GM03348 (cell line): Measurements from ENCODE around the gene ADK.
"Not testable (repeated sequence)": the region's sequence is repeated elsewhere in the genome, so short reads cannot be mapped to it uniquely, and the experiment has no call there.

ENCODE experiments used
- DNase-seq: peaks from one replicate; pipeline ENCODE4 v3.0.0; 2012; ENCODE audit warnings: low spot score

ADK gene

DNA sequence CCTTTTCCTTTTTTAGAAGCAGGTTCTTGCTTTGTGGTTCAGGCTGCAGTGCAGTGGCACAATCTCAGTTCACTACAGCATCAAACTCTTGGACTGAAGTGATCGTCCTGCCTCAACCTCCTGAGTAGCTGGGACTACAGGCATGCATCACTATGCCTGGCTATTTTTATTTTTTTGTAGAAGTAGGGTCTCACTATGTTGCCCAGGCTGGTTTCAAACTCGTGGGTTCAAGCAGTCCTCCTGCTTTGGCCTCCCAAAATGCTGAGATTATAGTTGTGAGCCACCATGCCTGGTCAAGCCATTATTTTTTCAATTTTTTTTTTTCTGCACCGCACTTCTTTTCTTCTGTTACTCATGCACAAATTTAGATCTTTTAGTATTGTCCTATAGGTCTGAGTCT, 154.7 kb downstream of the ADK start:
- no peak for DNase-seq

DNA sequence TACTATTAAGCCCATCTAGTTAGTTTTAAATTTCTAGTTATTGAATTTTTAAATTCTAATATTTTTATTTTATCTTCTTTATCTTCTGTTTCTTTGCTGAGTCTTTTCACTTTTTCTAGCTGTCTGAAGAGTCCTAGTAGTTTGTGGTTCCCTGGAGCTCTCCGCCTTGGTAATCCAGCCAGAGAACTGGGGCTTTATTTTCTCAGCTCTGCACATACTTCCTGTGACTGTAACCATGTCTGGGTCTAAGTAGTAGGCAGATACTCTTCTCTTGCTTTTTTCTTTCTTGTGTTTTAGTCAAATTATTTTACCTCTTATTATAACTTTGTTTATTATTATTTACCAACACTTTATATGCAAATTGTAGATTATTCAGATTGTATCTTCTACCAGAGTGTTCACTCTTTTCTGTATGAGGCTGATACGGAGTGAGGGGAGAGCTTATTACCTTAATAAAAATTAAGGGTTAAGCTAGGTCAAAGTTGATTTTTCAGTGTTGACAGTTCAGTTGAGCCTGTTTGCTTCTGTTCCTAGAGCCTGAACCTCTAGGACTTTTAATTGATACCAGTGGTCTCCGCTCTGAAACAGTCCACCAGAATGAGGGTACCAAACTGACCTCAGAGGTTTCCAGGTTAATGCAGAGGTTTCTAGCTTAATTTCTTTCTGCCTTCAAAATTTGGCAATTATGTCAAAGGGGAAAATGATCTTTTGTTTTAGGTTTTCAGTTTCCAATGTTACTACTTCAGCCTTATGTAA, 155.4 kb downstream of the ADK start:
- DNase-seq = no peak

DNA sequence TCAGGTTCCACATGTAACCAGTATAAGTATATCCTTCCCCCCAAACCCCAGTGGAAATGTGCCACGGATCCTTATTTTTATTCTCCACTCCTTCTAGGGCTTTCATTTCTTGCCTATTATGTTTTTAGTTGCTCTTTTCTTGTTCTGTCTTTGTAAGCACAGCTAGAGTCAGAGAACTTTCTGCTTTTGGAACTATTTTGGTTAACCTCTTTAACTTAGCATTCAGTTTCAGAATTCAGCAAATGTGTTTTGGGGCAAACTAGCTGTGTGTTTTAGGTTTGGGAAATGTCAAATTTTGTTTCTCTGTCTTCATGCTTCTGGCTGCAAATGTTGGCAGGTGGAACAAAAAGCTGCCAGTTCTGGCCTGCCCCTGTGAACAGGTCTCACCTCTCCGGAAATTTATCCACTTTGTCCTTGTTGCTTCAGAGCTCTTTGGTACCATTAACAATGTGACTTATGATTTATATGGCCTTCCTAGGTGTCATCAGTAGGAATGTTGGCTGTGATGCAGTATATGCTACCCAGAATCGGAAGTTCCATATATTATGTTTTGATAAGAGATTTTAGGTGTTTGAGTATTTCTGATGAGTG, 156.1 kb downstream of the ADK start:
- no peak for DNase-seq

DNA sequence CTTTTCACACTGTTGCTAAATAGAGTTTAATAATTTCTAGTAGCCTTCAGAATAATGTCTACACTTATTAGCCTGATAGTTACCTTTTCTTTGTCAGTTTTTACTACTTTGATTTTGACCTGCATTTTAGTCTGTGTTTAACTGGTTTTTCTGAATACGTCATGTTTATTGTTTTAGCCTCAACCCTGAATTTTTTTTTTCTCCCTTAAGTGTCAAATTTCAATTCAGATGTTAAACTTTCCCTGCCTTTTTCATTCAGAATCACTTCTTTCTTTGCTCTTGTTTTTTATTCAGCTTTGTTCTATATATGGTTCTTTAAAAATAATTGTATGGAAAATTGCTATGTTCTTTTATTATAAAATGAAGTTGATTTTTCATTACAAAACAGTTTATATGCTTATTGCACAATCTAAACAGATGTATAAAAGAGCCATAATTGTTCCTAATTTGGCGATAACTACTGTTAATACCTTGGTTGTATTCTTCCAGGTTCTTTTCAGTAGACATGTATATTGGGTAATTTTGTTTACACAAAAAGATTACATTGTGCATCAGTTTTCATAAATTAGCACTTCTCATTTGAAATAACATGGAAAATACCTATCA, 159.7 kb downstream of the ADK start:
- no peak for DNase-seq

DNA sequence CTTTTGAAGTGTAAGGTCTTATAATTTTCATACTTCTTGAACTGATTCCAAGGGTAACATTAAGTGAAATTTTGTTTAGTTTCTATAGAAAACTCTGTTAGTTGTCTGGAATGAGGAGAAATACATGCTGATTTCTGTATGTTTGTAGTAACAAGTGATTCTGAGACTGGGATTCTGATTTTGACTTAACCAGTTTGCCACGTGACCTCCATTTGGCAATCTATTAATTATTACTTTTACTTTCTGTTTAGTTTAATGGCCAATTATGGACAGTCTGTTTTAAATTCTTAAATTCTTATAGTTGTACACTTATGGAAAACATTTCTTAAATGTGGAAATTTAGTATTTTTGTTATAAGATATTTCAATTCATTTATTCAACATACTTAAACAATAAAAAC, 163.1 kb downstream of the ADK start:
- DNase-seq = peak; percentile 17

DNA sequence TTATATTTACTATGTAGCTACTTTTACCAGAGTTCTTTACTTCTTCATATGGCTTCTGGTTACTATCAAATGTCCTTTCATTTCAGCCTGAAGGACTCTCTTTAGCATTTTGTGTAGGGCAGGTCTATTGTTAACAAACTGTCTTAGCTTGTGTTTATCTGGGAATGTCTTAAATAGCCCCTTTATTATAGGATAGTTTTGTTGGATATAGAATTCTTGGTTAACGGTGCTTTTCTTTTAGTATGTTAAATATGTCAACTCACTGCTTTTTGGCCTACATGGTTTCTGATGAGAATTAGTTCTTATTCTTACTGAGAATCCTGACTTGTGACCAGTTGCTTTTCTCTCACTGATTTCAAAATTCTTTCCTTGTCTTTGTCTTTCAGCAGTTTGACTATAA, 169.0 kb downstream of the ADK start:
- DNase-seq = no peak

DNA sequence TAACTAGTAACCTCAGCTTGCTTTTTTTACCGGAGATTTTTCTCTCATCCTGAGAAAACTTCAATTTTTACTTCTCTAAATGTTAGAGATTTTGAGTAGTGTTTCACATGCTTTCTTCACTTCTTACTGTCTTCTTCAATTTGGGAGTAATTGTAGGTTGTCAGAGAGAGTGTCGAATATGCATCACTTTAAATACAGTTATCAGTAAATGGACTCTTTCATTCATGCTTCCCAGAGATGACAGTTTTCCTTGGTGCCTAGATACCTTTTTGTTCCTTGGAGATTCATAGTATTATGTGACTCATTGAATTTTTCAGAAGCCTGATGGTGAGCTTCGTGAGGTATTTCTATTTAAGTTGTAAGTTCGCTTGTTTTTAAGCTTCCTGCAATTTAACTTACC, 169.7 kb downstream of the ADK start:
- DNase-seq = no peak

DNA sequence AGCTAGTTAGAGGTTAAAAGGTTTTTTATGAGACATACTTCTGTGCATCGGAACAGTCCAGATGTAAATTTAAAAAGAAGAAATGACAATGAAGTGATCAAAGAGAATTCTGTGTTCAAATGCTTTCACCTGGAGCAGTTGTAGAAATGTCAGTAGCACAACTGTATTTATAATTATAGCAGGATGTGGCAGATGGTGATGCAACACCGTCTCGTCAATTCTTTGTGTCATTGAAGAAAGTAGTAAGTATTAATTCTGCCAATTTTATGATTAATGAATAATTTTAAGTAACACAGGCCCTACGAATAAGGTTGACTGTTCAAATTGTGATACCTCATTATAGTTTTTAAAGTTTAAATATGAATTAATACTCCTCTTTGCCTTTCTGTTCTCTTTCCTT, 171.1 kb downstream of the ADK start:
- no peak for DNase-seq

DNA sequence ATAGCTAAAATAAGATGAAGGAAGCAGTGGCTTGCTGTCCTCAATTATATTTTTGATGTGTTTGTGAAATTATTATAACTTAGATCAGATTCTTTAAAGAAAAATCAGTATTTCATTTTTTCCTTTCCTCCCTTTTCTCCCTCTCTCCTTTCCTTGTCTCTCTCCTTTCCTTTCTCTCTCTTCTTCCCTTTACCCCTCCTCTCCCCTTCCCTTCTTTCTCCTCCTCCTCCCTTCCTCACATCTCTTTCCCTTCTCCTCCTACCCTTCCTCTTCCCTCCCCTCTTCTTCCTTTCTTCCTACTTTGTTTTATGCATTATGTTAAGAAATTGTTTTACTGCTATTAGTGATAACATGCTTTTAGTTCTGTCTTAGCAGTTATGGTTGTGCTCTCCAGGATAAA, 171.5 kb downstream of the ADK start:
- no peak for DNase-seq

DNA sequence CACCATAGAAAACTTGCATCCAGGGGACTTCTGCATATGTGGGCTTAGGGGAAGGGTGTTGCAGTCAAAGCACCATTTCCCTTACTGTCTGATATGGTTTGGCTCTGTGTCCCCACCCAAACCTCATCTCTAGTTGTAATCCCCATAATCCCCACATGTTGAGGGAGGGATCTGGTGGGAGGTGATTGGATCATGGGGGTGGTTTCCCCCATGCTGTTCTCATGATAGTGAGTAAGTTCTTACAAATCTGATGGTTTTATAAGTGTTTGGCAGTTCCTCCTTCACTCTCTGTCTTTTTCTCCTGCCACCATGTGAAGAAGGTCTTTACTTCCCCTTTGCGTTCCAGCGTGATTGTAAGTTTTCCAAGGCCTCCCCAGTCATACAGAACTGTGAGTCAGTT, 177.4 kb downstream of the ADK start:
- DNase-seq = no peak

DNA sequence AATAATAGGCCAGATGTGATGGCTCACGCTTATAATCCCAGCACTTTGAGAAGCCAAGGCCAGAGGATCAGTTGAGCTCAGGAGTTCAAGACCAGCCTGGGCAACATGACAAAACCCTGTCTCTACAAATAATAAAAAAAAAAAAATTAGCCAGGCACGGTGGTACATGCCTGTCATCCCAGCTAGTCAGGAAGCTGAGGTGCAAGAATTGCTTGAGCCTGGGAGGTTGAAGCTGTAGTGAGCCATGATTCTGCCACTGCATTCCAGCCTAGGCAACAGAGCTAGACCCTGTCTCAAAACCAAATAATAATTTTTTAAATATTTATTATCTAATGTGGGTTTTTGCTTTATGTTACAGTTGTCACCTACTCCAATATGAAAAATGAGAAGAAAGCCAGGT, 178.9 kb downstream of the ADK start:
- DNase-seq = no peak

DNA sequence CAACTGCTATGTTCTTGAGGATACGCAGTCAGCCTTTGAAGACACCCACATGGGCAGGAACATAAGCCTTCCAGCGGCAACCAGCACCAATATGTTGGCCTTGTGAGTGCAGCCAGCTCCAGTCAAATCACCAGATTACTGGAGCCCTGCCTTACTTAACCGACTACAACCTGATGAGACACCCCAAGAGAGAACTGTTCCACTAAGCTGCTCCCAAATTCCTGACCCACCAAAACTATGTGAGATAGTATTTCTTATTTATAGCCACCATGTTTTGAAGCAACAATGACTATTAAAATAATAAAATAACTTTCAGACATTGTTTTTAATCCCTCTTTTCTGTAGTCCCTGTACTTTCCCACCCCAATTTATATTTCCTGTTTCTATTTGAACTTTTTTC, 179.6 kb downstream of the ADK start:
- no peak for DNase-seq

DNA sequence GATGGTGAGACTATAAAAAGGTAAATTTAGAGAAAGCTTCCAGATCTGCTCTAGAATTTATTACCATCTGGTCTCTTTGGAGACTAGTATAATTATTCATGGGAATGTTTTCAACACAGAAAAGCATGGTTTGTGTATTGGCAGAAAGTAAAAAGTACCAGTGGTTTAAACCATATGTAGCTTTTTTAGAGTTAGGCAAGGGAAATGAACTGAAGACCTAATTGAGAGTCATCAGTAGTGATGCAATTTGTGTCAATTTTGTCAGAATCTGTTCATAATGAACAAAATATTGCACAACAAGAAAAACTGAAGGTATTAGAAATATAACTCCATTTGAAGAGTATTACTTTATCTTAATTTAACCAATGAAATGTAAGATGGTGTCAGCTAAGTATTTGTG, 181.4 kb downstream of the ADK start:
- peak; percentile 48 for DNase-seq

DNA sequence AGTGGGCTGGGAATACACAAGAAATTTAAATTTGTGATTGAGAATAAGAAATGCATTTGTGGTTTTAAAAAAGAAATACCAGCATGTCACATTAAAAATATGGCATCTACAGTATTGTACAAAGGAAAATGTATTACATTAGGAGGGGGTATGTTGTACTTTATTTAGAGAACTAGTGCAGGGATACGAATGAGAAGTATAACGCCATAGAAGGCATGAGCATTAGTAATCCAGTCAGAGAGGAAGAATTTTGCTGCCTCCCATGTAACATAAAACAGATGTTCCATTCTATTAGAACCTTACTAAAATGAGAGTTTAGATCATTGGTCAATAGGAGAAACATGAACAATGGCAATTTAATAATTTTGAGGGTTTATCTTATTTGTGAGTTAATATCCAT, 182.2 kb downstream of the ADK start:
- DNase-seq = peak; percentile 69

DNA sequence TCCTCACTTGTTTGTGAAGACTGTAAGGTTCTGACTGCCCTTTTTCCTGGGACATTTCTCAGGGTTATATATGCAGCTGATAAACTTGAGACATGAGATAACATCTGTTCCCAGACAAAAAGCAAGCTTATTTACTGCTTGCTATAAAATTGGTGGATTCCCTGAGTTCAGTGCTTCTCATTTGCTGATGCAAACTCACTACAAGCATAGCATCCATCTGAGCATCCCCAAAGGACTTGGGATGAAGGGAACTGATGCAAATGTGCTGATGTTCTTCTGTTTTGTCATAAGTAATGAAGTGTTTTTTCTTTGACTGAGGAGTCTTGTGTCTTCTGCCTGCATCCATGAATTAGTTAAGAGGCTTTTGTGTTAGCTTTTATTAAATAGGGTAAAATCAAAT, 183.2 kb downstream of the ADK start:
- DNase-seq = no peak

DNA sequence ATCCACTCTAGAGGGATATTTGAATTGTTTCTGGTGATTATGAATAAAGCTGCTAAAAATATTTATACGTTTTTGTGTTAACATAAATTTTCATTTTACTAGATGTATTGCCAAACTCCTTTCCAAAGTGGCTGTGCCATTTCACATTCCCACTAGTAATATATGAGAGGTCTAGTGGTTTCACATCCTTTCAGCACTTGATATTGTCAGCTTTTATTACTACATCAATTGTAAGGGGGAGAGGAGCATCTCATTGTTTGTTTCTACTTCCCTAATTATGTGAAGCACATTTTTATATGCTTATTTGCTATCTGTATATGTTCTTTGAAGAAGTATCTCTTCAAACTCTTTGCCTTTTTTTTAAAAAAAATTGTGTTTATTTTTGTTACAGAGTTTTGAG, 184.5 kb downstream of the ADK start:
- no peak for DNase-seq

DNA sequence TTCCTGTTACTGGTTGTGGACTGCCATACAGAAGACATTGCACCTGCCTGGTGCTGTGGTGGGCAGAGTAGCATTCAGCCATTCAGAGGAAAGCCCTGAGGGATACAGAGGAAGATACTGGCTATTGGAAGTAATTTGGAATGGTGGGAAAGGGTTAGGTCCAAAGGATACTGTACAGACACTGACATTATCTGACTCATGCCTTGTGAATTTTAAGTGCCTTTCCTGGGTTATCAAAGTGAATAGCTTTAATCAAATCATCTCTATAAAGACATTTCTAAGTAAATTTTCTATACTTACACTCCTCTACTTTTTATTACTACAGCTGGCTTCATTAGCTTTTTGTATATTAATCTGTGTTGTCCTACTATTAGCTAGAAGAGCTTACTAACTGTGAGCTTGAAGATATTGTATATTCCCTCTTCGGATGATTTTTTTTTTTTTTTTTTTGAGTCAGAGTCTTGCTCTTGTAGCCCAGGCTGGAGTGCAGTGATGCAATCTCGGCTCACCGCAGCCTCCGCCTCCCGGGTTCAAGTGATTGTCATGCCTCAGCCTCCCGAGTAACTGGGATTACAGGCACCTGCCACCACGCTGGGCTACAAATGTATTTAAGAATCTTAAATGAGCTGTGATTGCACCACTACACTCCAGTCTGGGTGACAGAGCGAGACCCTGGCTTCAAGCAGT, 186.5 kb downstream of the ADK start:
- DNase-seq = no peak

DNA sequence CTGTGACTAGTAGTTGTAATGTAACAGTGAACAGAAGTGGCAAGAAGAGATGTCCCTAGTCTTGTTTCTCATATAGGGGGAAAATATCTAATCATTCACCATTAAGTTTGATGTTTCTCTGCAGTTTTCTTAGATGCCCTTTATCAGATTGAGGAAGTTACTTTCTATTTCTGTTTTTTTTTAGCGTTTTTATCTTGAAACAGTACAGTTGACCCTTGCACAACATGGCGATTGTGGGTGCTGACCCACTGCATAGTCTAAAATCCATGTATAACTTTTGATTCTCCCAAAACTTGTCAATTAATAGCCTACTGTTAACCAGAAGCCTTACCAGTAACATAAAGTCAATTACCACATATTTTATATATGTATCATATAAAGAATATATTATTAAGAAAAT, 192.0 kb downstream of the ADK start:
- DNase-seq = no peak

DNA sequence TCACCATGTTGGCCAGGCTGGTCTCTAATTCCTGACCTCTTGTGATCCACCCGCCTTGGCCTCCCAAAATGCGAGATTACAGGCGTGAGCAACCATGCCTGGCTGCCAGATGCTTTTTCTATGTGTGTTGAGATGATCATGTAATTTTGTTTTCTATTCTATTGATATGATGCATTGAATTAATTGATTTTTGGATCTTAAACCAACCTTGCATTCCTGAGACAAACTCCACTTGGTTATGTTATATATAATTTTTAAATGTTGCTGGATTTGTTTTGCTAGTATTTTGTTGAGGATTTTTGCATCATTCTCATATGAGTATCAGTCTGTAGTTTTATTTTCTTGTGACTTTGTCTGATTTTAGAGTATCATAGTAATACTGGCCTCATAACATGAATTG, 192.8 kb downstream of the ADK start:
- no peak for DNase-seq

DNA sequence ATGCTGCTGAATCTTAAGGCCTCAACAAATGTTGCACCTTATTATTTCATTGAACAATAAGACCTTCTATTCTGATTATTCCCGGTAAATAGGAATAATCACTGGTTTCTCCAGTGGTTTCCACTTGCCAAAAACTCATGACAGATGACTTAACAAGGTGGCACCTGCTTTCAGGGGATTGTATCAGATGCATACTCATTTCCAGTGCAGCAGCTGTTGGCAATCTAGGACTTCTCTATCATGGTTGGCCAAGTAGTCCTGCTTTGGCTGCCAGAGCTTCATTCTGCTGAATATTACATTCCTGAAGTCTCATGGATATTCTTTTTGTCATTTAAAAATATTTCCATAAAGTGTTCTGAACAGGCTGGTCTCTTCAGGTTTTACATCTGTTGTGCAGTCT, 193.3 kb downstream of the ADK start:
- no peak for DNase-seq

DNA sequence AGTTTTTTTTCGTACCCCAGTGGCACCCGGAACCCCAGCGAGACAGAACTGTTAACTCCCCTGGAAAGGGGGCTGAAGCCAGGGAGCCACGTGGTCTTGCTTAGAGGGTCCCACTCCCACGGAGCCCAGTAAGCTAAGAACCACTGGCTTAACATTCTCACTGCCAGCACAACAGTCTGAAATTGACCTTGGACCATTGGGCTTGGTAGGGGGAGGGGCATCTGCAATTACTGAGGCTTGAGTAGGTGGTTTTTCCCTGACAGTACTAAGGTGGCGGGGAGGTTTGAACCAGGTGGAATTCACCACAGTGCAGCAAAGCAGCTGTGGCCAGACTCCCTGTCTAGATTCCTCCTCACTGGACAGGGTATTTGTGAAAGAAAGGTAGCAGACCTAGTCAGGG, 196.5 kb downstream of the ADK start:
- DNase-seq = no peak

DNA sequence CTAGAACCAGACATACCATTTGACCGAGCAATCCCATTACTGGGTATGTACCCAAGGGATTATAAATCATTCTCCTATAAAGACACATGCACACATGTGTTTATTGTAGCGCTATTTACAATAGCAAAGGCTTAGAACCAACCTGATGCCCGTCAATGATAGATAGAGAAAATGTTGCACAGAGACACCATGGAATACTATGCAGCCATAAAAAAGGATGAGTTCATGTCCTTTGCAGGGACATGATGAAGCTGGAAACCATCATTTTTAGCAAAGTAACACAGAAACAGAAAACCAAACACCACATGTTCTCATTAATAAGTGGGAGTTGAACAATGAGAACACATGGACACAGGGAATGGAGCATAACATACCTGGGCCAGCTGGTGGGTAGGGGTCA, 202.0 kb downstream of the ADK start:
- DNase-seq = not testable (repeated sequence)

DNA sequence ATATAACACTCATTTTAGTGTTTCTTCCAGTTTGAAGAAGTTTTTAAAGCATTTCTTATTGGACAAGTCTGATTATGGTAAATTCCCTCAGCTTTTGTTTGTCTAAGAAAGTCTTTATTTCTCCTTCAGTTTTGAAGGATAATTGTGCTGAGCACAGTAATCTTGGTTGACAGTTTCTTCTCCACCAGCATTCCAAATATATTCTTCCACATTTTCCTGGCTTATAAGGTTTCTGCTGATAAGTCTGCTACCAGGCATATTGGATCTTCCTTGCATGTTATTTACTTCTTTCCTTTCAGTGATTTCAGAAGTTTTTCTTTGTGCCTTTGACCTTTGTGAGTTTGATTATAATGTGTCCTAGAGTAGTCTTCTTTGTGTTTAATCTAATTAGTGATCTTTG, 210.7 kb downstream of the ADK start:
- no peak for DNase-seq
